NT2/D1 (cell line): ENCODE measurements around the gene PFN3.
A peak's percentile ranks its signal among the peaks of the same experiment; 100 is the strongest.

Experiments used
- DNase-seq: peaks from one replicate; pipeline ENCODE4 v3.0.0-alpha.2; 2011; ENCODE audit warnings: low read depth, low spot score
- H3K27me3 ChIP-seq: 2 replicates; pipeline ENCODE4 v1.6.0; 2011; ENCODE audit warnings: mild to moderate bottlenecking; ENCODE audit not compliant: insufficient read length, insufficient read depth
- H3K36me3 ChIP-seq: 2 replicates; pipeline ENCODE4 v1.6.1; 2011; ENCODE audit warnings: mild to moderate bottlenecking, low read length, mixed read lengths; ENCODE audit not compliant: insufficient read depth, insufficient read length
- H3K4me1 ChIP-seq: 2 replicates; pipeline ENCODE4 v1.5.1; 2011; ENCODE audit not compliant: insufficient read depth, insufficient read length
- H3K4me3 ChIP-seq: 2 replicates; pipeline ENCODE4 v1.5.1; 2011; ENCODE audit warnings: low read depth; ENCODE audit not compliant: insufficient read length
- H3K9ac ChIP-seq: 2 replicates; pipeline ENCODE4 v1.6.0; 2011; ENCODE audit warnings: low read depth; ENCODE audit not compliant: insufficient read length
- H3K9me3 ChIP-seq: 2 replicates; pipeline ENCODE4 v1.5.1; 2011; ENCODE audit warnings: mild to moderate bottlenecking, low read length; ENCODE audit not compliant: insufficient read depth
- SUZ12 ChIP-seq: IDR thresholded peaks from 2 replicates; pipeline ENCODE4 v1.6.1; 2011; ENCODE audit not compliant: insufficient read length, insufficient read depth; ENCODE audit errors: extremely low read depth
- YY1 ChIP-seq: IDR thresholded peaks from 2 replicates; pipeline ENCODE4 v1.6.1; 2011; ENCODE audit not compliant: insufficient read length, insufficient read depth
- ZNF274 ChIP-seq: IDR thresholded peaks from 2 replicates; pipeline ENCODE4 v1.6.1; 2011; ENCODE audit warnings: mild to moderate bottlenecking, low read depth, low read length

The PFN3 gene

GRCh38 chr5:177429248-177430040, 29.0 kb upstream of the PFN3 start:
- Histone ChIP-seq H3K4me3 (no peak overlapping the region), H3K9me3 (no peaks in the 10 kb centered on the region), H3K9ac (peak overlapping the region; percentile 21), H3K27me3 (no peaks in the 10 kb centered on the region), H3K4me1 (peaks cover 25% of the 10 kb centered on the region), H3K36me3 (peaks cover 55% of the 10 kb centered on the region)
- DNase-seq = no peak
- TF ChIP-seq ZNF274 = no peak
- TF ChIP-seq SUZ12 = no peak
- no peak for TF ChIP-seq YY1

- Histone ChIP-seq H3K9me3 (no peaks in the 10 kb centered on the region), H3K27me3 (no peaks in the 10 kb centered on the region), H3K4me1 (peaks cover 25% of the 10 kb centered on the region), H3K36me3 (peaks cover 47% of the 10 kb centered on the region), H3K4me3 (no peak overlapping the region), H3K9ac (peak overlapping the region; percentile 57)
- DNase-seq = no peak
- TF ChIP-seq ZNF274 (no peak), YY1 (no peak), SUZ12 (no peak)
Measured at GRCh38 chr5:177428574-177429217, 28.2 kb upstream of the PFN3 start.

- H3K9me3 ChIP-seq = no peaks in the 10 kb centered on the region
- TF ChIP-seq ZNF274 (no peak), YY1 (no peak), SUZ12 (no peak)
- no peaks in the 10 kb centered on the region for H3K27me3 ChIP-seq
- peaks cover 41% of the 10 kb centered on the region for H3K36me3 ChIP-seq
- no peak overlapping the region for H3K4me3 ChIP-seq
- H3K9ac ChIP-seq = peak overlapping the region; percentile 97
- peaks cover 25% of the 10 kb centered on the region for H3K4me1 ChIP-seq
- no peak for DNase-seq
Measured at GRCh38 chr5:177427919-177428573, 27.6 kb upstream of the PFN3 start.

GRCh38 chr5:177427211-177427822, 26.9 kb upstream of the PFN3 start:
- no peaks in the 10 kb centered on the region for H3K27me3 ChIP-seq
- peaks cover 34% of the 10 kb centered on the region for H3K36me3 ChIP-seq
- H3K9me3 ChIP-seq = no peaks in the 10 kb centered on the region
- peak overlapping the region; percentile 90 for H3K4me3 ChIP-seq
- peaks cover 25% of the 10 kb centered on the region for H3K4me1 ChIP-seq
- no peak for DNase-seq
- H3K9ac ChIP-seq = peak overlapping the region; percentile 97
- no peak for TF ChIP-seq ZNF274
- no peak for TF ChIP-seq SUZ12
- no peak for TF ChIP-seq YY1

- Histone ChIP-seq H3K4me1 (peaks cover 25% of the 10 kb centered on the region), H3K4me3 (peak within 1 kb of the TSS; percentile 90), H3K36me3 (peaks cover 28% of the 10 kb centered on the region), H3K27me3 (no peaks in the 10 kb centered on the region), H3K9ac (peak within 1 kb of the TSS; percentile 97), H3K9me3 (no peaks in the 10 kb centered on the region)
- DNase-seq = no peak
- TF ChIP-seq ZNF274 (no peak), SUZ12 (no peak), YY1 (no peak)
Measured at GRCh38 chr5:177426566-177427210, 26.2 kb upstream of the PFN3 start, which contains the start of gene GRK6. Gene GRK6, plus strand, starts transcription at chr5:177426676. Its CDS starts 170 bp downstream, at chr5:177426846.

GRCh38 chr5:177425801-177426565, 25.5 kb upstream of the PFN3 start:
- peak overlapping the region; percentile 65 for H3K4me3 ChIP-seq
- peaks cover 27% of the 10 kb centered on the region for H3K4me1 ChIP-seq

More at GRCh38 chr5:177425801-177426565, 25.5 kb upstream of the PFN3 start:
- Histone ChIP-seq H3K9ac (peak overlapping the region; percentile 85), H3K27me3 (no peaks in the 10 kb centered on the region), H3K9me3 (no peaks in the 10 kb centered on the region), H3K36me3 (peaks cover 21% of the 10 kb centered on the region)
- DNase-seq = peak; percentile 100
- TF ChIP-seq SUZ12 (no peak), YY1 (no peak), ZNF274 (no peak)
